MCF 10A (cell line): ENCODE results near the gene NR3C1. TPM values are rescaled to one million over a fixed set of nuclear protein-coding genes. Genes with fewer than 3 reads are reported as not detected.

Source experiments
- BruUV-seq: library from RNA; stranded (reverse); fragments of 400-500 nt; replicated peaks from 2 replicates; lab custom pipeline; 2021; lab: Mats Ljungman, UMichigan
- CTCF ChIA-PET: fragments of 300-600 bp; sonication (Branson Sonifier 250); formaldehyde crosslinking; extraction: SDS; loops from one replicate; lab custom pipeline; 2021; ENCODE audit warnings: antibody characterized with exemption, inconsistent platforms; lab: Yijun Ruan, JAX
- POLR2A ChIA-PET: fragments of 300-600, 350-650 bp; sonication (Branson Sonifier 250); formaldehyde crosslinking; extraction: SDS; loops from one replicate; lab custom pipeline; 2020; ENCODE audit warnings: antibody characterized with exemption, inconsistent platforms; lab: Yijun Ruan, JAX
- DNase-seq: peaks from one replicate; pipeline ENCODE4 v3.0.0-alpha.2; 2018; ENCODE audit not compliant: unreplicated experiment
- H3K27ac Mint-ChIP-seq: one replicate; pipeline ENCODE4 v1.8.0; 2022; ENCODE audit warnings: mild to moderate bottlenecking, low read depth, mixed read lengths; ENCODE audit not compliant: unreplicated experiment
- H3K27me3 Mint-ChIP-seq: one replicate; pipeline ENCODE4 v1.8.0; 2022; ENCODE audit warnings: mixed read lengths; ENCODE audit not compliant: insufficient read depth, unreplicated experiment
- H3K36me3 Mint-ChIP-seq: one replicate; pipeline ENCODE4 v1.8.0; 2022; ENCODE audit warnings: mild to moderate bottlenecking, moderate library complexity, mixed read lengths; ENCODE audit not compliant: insufficient read depth, unreplicated experiment
- H3K4me1 Mint-ChIP-seq: one replicate; pipeline ENCODE4 v1.8.0; 2022; ENCODE audit warnings: mixed read lengths; ENCODE audit not compliant: insufficient read depth, unreplicated experiment
- H3K4me3 Mint-ChIP-seq: one replicate; pipeline ENCODE4 v1.8.0; 2022; ENCODE audit warnings: mild to moderate bottlenecking, moderate library complexity, mixed read lengths; ENCODE audit not compliant: unreplicated experiment
- H3K9me3 Mint-ChIP-seq: one replicate; pipeline ENCODE4 v1.8.0; 2022; ENCODE audit warnings: mixed read lengths; ENCODE audit not compliant: unreplicated experiment
- intact Hi-C: fragments of 100-400 bp; cut with micrococcal nuclease; formaldehyde crosslinking; loops from 2 replicates; pipeline ENCODE4 v1.14.1; 2022
- total RNA-seq: library from RNA; stranded (reverse); gene quantifications from 2 replicates; pipeline ENCODE4 v1.2.3, GENCODE V29; 2022
- TF ChIP-seq, protein P1 (sequence below): fragments of 200-600 bp; IDR thresholded peaks from one replicate; pipeline ENCODE4 v1.8.0; 2022; ENCODE audit warnings: antibody characterized with exemption, mild to moderate bottlenecking; ENCODE audit not compliant: unreplicated experiment

NR3C1 gene
- total RNA-seq, 1 experiment from 2014 or later, result 92.9 TPM

DNA sequence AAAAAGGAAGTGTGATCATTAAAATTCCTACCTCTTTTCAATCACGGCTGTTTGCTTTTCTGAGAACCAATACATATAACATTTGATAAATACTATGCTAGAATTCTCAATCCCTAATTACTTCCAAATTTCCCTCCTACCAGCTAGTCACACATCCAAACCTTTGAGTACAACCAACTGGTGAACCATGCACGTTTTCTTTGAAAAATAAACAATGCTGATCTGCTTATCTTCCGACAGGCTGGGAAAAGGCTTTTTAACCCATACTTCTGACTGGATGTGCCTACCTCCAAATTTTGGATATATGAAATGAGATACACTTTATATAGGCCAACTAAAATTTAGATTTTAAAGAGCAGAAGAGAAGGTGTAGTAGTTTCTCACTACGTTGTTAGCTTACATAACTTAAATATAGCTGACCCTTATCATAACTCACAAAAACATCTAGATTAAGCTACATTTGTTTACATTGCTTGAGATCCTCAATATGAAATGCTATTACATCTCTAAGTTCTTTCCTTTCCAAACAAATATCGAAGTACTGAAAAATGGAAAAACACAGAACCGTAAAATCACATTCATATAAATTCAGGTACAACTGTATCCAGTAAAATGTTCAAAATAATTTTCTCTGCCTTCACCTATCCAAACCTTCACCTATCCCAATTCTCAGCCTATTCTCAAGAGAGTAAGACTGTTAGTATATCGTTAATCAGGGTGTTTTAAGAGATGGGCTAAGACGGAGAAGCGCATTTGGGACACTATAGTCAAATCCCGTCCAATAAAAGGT lies 2.1 kb downstream of the NR3C1 start:
- CTCF ChIA-PET, result interaction anchor here (0.6 to 2.5 kb wide), 30 partner anchors 12 to 740 kb away, joined by 3 to 10 read pairs (median 4); no protein-coding TSS in a partner anchor
- TF ChIP-seq, protein P1, sequence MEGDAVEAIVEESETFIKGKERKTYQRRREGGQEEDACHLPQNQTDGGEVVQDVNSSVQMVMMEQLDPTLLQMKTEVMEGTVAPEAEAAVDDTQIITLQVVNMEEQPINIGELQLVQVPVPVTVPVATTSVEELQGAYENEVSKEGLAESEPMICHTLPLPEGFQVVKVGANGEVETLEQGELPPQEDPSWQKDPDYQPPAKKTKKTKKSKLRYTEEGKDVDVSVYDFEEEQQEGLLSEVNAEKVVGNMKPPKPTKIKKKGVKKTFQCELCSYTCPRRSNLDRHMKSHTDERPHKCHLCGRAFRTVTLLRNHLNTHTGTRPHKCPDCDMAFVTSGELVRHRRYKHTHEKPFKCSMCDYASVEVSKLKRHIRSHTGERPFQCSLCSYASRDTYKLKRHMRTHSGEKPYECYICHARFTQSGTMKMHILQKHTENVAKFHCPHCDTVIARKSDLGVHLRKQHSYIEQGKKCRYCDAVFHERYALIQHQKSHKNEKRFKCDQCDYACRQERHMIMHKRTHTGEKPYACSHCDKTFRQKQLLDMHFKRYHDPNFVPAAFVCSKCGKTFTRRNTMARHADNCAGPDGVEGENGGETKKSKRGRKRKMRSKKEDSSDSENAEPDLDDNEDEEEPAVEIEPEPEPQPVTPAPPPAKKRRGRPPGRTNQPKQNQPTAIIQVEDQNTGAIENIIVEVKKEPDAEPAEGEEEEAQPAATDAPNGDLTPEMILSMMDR, result no peak
- no TSS peak for BruUV-seq
- peak; percentile 50 for DNase-seq
- Mint-ChIP-seq H3K27me3 (no peaks in the 10 kb centered on the region), H3K4me3 (peak overlapping the region; percentile 98), H3K9me3 (no peaks in the 10 kb centered on the region), H3K36me3 (peaks cover 33% of the 10 kb centered on the region), H3K4me1 (peaks cover 35% of the 10 kb centered on the region), H3K27ac (peak overlapping the region; percentile 99)
- intact Hi-C loops, result loop anchor here (1.0 to 5.0 kb wide), 6 partner anchors 91 to 741 kb away; no protein-coding TSS in a partner anchor
- POLR2A ChIA-PET, result interaction anchor here (0.5 to 9.6 kb wide), 69 partner anchors 9 to 769 kb away, joined by 3 to 116 read pairs (median 4); partner anchors contain the start of genes KCTD16 and YIPF5

DNA sequence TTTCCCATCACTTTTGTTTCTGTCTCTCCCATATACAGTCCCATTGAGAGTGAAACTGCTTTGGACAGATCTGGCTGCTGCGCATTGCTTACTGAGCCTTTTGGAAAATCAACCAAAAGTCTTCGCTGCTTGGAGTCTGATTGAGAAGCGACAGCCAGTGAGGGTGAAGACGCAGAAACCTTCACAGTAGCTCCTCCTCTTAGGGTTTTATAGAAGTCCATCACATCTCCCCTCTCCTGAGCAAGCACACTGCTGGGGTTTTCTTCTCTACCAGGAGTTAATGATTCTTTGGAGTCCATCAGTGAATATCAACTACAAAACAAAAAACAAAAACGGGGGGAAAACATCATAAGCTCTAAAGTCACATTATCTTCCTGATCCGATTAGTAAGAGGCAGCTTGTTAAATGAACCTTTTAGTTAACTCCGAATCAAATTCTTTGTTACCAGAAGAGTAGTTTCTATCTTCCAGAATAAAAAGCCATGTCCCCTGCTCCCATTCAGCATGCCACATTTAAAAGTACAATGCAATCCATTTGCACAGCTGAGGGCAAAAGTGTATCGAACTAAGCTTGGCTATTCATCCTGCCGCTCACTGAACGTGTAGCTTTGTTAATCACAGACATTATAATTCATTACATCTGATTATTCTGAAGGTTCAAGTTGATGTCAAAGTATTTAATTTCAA lies 2.8 kb downstream of the NR3C1 start:
- TSS peak; percentile 22 for BruUV-seq
- Mint-ChIP-seq H3K27ac (peak overlapping the region; percentile 99), H3K4me3 (peak overlapping the region; percentile 98), H3K4me1 (peaks cover 32% of the 10 kb centered on the region), H3K36me3 (peaks cover 34% of the 10 kb centered on the region), H3K9me3 (no peaks in the 10 kb centered on the region), H3K27me3 (no peaks in the 10 kb centered on the region)
- POLR2A ChIA-PET, result interaction anchor here (0.5 to 9.6 kb wide), 77 partner anchors 8 to 778 kb away, joined by 3 to 116 read pairs (median 4); partner anchors contain the start of genes KCTD16 and YIPF5
- TF ChIP-seq, protein P1, result no peak
- peak; percentile 85 for DNase-seq
- intact Hi-C loops, result loop anchor here (1.0 to 5.0 kb wide), 5 partner anchors 90 to 742 kb away; no protein-coding TSS in a partner anchor
- CTCF ChIA-PET, result interaction anchor here (0.5 to 2.5 kb wide), 36 partner anchors 9 to 741 kb away, joined by 3 to 10 read pairs (median 4); no protein-coding TSS in a partner anchor

DNA sequence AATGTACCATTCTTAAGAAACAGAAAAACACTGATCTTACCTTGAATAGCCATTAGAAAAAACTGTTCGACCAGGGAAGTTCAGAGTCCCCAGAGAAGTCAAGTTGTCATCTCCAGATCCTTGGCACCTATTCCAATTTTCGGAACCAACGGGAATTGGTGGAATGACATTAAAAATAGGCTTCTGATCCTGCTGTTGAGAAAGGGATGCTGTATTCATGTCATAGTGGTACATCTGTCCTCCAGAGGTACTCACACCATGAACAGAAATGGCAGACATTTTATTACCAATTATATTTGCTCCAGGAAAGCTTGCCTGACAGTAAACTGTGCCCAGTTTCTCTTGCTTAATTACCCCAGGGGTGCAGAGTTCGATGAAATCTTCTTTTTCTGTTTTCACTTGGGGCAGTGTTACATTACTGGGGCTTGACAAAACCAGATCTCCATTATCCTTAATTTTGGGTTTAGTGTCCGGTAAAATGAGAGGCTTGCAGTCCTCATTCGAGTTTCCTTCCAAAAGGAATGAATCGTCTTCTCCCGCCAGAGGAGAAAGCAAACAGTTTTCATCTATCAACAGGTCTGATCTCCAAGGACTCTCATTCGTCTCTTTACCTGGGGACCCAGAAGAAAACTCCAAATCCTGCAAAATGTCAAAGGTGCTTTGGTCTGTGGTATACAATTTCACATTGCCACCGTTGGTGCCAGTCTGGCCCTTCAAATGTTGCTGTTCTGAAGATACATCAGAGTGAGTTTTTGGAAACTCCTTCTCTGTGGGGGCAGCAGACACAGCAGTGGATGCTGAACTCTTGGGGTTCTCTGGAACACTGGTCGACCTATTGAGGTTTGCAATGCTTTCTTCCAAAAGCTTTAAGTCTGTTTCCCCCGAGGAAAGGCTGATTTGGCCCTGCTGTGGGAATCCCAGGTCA lies 3.6 kb downstream of the NR3C1 start:
- Mint-ChIP-seq H3K36me3 (peaks cover 34% of the 10 kb centered on the region), H3K9me3 (no peaks in the 10 kb centered on the region), H3K4me3 (peak overlapping the region; percentile 98), H3K4me1 (peaks cover 34% of the 10 kb centered on the region), H3K27ac (peak overlapping the region; percentile 99), H3K27me3 (no peaks in the 10 kb centered on the region)
- TF ChIP-seq, protein P1, result no peak
- DNase-seq, result peak; percentile 56
- POLR2A ChIA-PET, result interaction anchor here (0.6 to 9.6 kb wide), 75 partner anchors 8 to 779 kb away, joined by 3 to 116 read pairs (median 4); partner anchors contain the start of genes KCTD16 and YIPF5
- TSS peak; percentile 21 for BruUV-seq
- CTCF ChIA-PET, result interaction anchor here (0.5 to 2.5 kb wide), 19 partner anchors 8 to 742 kb away, joined by 3 to 10 read pairs (median 4); no protein-coding TSS in a partner anchor
- intact Hi-C loops, result loop anchor here (1.0 to 5.0 kb wide), 7 partner anchors 89 to 743 kb away; no protein-coding TSS in a partner anchor
